Testis (tissue), 3 donors: ENCODE measurements around the gene MAS1. TPM values are rescaled to one million over a fixed set of nuclear protein-coding genes. Genes with fewer than 3 reads are reported as not detected.
A peak's percentile ranks its signal among the peaks of the same experiment; 100 is the strongest.

ENCODE experiments used
- DNase-seq: peaks from one replicate; pipeline ENCODE4 v3.0.0-alpha.2; 2019
- H3K27ac ChIP-seq, 2 donors: fragments of 200-600 bp; sonication (generic); one replicate each; pipeline ENCODE4 v1.5.1; 2019
- H3K27me3 ChIP-seq: fragments of 200-600 bp; sonication (generic); one replicate; pipeline ENCODE4 v1.5.1; 2019
- H3K36me3 ChIP-seq: fragments of 200-600 bp; sonication (generic); one replicate; pipeline ENCODE4 v1.5.1; 2017; ENCODE audit warnings: low read depth; ENCODE audit errors: missing control alignments
- H3K4me1 ChIP-seq: fragments of 200-600 bp; sonication (generic); one replicate; pipeline ENCODE4 v1.5.1; 2019
- H3K4me3 ChIP-seq, 2 donors: fragments of 200-600 bp; sonication (generic); one replicate each; pipeline ENCODE4 v1.5.1; 2017 to 2019
- H3K9me3 ChIP-seq: fragments of 200-600 bp; sonication (generic); one replicate; pipeline ENCODE4 v1.5.1; 2017
- POLR2A ChIP-seq: fragments of 450-650 bp; IDR thresholded peaks from one replicate; pipeline ENCODE4 v1.6.1; 2017; ENCODE audit warnings: antibody characterized with exemption, mild to moderate bottlenecking, moderate library complexity
- WGBS, 2 donors: methylation state at CpG; one replicate each; pipeline ENCODE4 v1.1.5; 2018; 5-methylcytosine and 5-hydroxymethylcytosine counted together
- intact Hi-C: fragments of 100-400 bp; cut with DNase I; formaldehyde crosslinking; loops from one replicate; pipeline ENCODE4 v1.15.1; 2023; ENCODE audit warnings: low total_unique reads
- polyA plus RNA-seq: library from polyadenylated mRNA; stranded (reverse); fragments of 350-450 nt; fragmentation: Illumina TruSeq; extraction: RNeasy Lipid Tissue Mini Kit (QIAGEN cat#74804); gene quantifications from one replicate; pipeline ENCODE4 v1.2.3, GENCODE V29; 2014; ENCODE audit warnings: low read depth, low replicate concordance; ENCODE audit not compliant: insufficient read depth
- total RNA-seq, 2 donors: library from RNA; depleted of rRNA; stranded (reverse); fragments of >200 nt; gene quantifications; one replicate each; pipeline ENCODE4 v1.2.3, GENCODE V29; 2016
- TF ChIP-seq, protein P1 (sequence below), 3 experiments: fragments of 450-650 bp in 2 of 3; fragments of 200-600 bp in 1 of 3; sonication (generic) in 1 of 3; IDR thresholded peaks; one replicate each; pipeline ENCODE4 v1.5.1; 2016 to 2019; ENCODE audit warnings: antibody characterized with exemption in 3 of 3, mild to moderate bottlenecking in 2 of 3, moderate library complexity in 1 of 3

MAS1 gene
- total and polyA plus RNA-seq, 3 donors from 2014 or later, result 0.16 to 0.39 (median 0.19) TPM

DNA sequence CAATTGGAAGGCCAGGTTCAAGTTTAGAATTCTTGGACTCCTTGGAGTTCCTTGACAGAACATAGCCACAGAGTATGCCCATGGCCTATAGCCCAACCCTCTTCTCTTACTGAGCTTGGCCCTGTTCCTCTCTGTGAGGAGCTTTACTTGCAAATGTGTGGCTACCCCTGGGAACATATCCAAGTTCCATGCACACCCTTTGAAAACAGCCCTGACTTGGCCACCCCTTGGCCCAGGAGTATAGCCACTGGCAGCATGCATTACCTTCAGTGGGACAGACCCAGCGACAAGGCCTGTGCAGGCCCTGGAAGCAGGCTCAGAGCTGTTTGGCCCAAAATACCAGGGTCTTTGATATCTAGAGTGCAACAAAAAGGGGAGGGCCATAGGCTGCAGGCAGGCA lies 19.5 kb upstream of the MAS1 start:
- WGBS, 2 donors, result 94 to 100% methylated on average over 1 of the region's 1 CpG
- Histone ChIP-seq H3K27ac (no peak overlapping the region), H3K9me3 (no peaks in the 10 kb centered on the region), H3K4me1 (no peaks in the 10 kb centered on the region), H3K36me3 (no peaks in the 10 kb centered on the region), H3K4me3 (no peak overlapping the region), H3K27me3 (no peaks in the 10 kb centered on the region)
- intact Hi-C loops, result loop anchor here (10.0 kb wide), 1 partner anchor 214 kb away; no protein-coding TSS in a partner anchor
- TF ChIP-seq, protein P1, sequence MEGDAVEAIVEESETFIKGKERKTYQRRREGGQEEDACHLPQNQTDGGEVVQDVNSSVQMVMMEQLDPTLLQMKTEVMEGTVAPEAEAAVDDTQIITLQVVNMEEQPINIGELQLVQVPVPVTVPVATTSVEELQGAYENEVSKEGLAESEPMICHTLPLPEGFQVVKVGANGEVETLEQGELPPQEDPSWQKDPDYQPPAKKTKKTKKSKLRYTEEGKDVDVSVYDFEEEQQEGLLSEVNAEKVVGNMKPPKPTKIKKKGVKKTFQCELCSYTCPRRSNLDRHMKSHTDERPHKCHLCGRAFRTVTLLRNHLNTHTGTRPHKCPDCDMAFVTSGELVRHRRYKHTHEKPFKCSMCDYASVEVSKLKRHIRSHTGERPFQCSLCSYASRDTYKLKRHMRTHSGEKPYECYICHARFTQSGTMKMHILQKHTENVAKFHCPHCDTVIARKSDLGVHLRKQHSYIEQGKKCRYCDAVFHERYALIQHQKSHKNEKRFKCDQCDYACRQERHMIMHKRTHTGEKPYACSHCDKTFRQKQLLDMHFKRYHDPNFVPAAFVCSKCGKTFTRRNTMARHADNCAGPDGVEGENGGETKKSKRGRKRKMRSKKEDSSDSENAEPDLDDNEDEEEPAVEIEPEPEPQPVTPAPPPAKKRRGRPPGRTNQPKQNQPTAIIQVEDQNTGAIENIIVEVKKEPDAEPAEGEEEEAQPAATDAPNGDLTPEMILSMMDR (IDR thresholded peaks at IDR 0.05), result no peak
- TF ChIP-seq POLR2A, result no peak
- DNase-seq, result no peak

DNA sequence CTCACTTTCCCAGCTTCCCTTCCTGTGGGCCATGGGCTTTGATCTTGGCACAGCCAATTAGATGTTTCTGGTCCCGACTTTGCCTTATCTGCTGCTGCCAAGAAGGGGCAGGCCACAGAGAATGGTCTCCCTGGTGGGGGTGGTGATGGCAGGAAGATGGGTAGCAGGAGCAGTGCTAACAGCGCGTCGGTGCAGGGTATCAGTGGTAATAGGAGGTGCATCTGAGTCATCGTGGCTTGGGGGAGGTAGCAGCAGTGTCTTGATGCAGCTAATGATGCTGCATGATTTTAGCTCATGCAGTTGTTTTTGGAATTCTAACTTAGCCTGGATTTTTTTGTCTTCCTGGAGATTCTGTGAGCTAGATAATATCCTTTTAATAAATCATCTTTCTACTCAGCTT lies 18.9 kb upstream of the MAS1 start:
- DNase-seq, result no peak
- Histone ChIP-seq H3K27ac (no peak overlapping the region), H3K4me3 (no peak overlapping the region), H3K9me3 (no peaks in the 10 kb centered on the region), H3K4me1 (no peaks in the 10 kb centered on the region), H3K27me3 (no peaks in the 10 kb centered on the region), H3K36me3 (no peaks in the 10 kb centered on the region)
- 87 to 93% methylated on average over 5 of the region's 5 CpGs for WGBS, 2 donors
- intact Hi-C loops, result loop anchor here (10.0 kb wide), 1 partner anchor 213 kb away; no protein-coding TSS in a partner anchor
- TF ChIP-seq POLR2A, result no peak
- TF ChIP-seq, protein P1 (IDR thresholded peaks at IDR 0.05), result no peak

- Histone ChIP-seq H3K36me3 (no peaks in the 10 kb centered on the region), H3K27ac (no peak overlapping the region), H3K9me3 (no peaks in the 10 kb centered on the region), H3K4me1 (no peaks in the 10 kb centered on the region), H3K4me3 (no peak overlapping the region), H3K27me3 (no peaks in the 10 kb centered on the region)
- intact Hi-C loops, result loop anchor here (10.0 kb wide), 1 partner anchor 210 kb away; no protein-coding TSS in a partner anchor
- WGBS, 2 donors, result 24 to 42% methylated on average over 2 of the region's 2 CpGs
- DNase-seq, result peak; percentile 41
- TF ChIP-seq, protein P1 (IDR thresholded peaks at IDR 0.05), result no peak
- TF ChIP-seq POLR2A, result no peak
These were observed 16.4 kb upstream of the MAS1 start for GRCh38 chr6:159874435-159874834.

DNA sequence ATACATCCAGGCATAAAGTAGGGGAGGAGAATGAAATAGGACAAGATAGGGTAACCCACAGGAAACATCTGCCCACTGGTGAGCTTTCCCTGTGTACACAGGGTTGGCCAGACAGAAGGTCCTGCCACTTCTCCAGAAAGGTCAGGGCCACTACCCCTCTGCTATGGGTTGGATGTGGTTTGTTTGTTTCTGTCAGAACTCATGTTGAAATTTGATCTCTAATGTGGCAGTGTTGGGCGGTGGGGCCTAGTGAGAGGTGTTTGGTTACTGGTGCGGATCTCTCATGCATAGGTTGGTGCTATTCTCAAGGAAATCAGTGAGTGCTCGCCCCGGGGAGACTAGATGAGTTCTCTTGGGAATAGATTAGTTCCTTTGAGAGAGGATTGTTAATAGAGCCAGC lies 15.6 kb upstream of the MAS1 start:
- H3K9me3 ChIP-seq, result no peaks in the 10 kb centered on the region
- 74 to 80% methylated on average over 4 of the region's 4 CpGs for WGBS, 2 donors
- intact Hi-C loops, result loop anchor here (10.0 kb wide), 1 partner anchor 210 kb away; no protein-coding TSS in a partner anchor
- TF ChIP-seq, protein P1 (IDR thresholded peaks at IDR 0.05), result no peak
- no peak for TF ChIP-seq POLR2A
- H3K4me3 ChIP-seq, result no peak overlapping the region
- H3K27me3 ChIP-seq, result no peaks in the 10 kb centered on the region
- H3K36me3 ChIP-seq, result no peaks in the 10 kb centered on the region
- no peak for DNase-seq
- no peak overlapping the region for H3K27ac ChIP-seq
- H3K4me1 ChIP-seq, result no peaks in the 10 kb centered on the region

- H3K36me3 ChIP-seq, result no peaks in the 10 kb centered on the region
- intact Hi-C loops, result loop anchor here (10.0 kb wide), 1 partner anchor 209 kb away; no protein-coding TSS in a partner anchor
- no peaks in the 10 kb centered on the region for H3K4me1 ChIP-seq
- no peaks in the 10 kb centered on the region for H3K9me3 ChIP-seq
- no peak overlapping the region for H3K27ac ChIP-seq
- H3K4me3 ChIP-seq, result no peak overlapping the region
- no peak for TF ChIP-seq POLR2A
- TF ChIP-seq, protein P1 (IDR thresholded peaks at IDR 0.05), result no peak
- WGBS, 2 donors, result 70 to 84% methylated on average over 3 of the region's 3 CpGs
- DNase-seq, result no peak
- H3K27me3 ChIP-seq, result no peaks in the 10 kb centered on the region
These were observed 14.5 kb upstream of the MAS1 start for GRCh38 chr6:159876242-159876641.
